Esophagus muscularis mucosa (tissue), 4 donors: ENCODE results near the gene GNG2. TPM values are rescaled to one million over a fixed set of nuclear protein-coding genes. Genes with fewer than 3 reads are reported as not detected.

Source experiments
- DNase-seq: peaks from one replicate; pipeline ENCODE4 v3.0.0-alpha.2; 2017; ENCODE audit errors: extremely low spot score
- H3K27ac ChIP-seq, 4 donors: fragments of 200-600 bp; sonication (generic); replicated peaks in 1 of 4; 1 replicate in 3 of 4; 2 replicates in 1 of 4; pipeline ENCODE4 v1.5.1; 2016 to 2019; ENCODE audit warnings: mild to moderate bottlenecking in 1 of 4
- H3K27me3 ChIP-seq, 4 donors: fragments of 200-600 bp; sonication (generic); one replicate each; pipeline versions ENCODE4 v1.5.1 to v1.6.0; 2016 to 2019
- H3K36me3 ChIP-seq, 4 donors: fragments of 200-600 bp; sonication (generic); one replicate each; pipeline ENCODE4 v1.5.1; 2016 to 2019
- H3K4me1 ChIP-seq, 4 donors: fragments of 200-600 bp; sonication (generic); one replicate each; pipeline ENCODE4 v1.5.1; 2016 to 2019
- H3K4me3 ChIP-seq, 4 donors: fragments of 200-600 bp; sonication (generic); 1 replicate in 2 of 4; 2 replicates in 2 of 4; pipeline ENCODE4 v1.5.1; 2016 to 2019; ENCODE audit warnings: mild to moderate bottlenecking in 4 of 4, moderate library complexity in 1 of 4
- H3K9me3 ChIP-seq, 4 donors: fragments of 200-600 bp; sonication (generic); 1 replicate in 3 of 4; 2 replicates in 1 of 4; pipeline ENCODE4 v1.5.1; 2016 to 2019
- EP300 ChIP-seq: sonication (generic); formaldehyde crosslinking; IDR thresholded peaks from one replicate; pipeline ENCODE4 v1.6.1; 2017; ENCODE audit warnings: antibody characterized with exemption
- POLR2A ChIP-seq: fragments of 450-650 bp; IDR thresholded peaks from one replicate; pipeline ENCODE4 v1.6.1; 2017; ENCODE audit warnings: antibody characterized with exemption, moderate library complexity, mild to moderate bottlenecking, low read depth
- POLR2AphosphoS5 ChIP-seq, 2 donors: sonication (generic); formaldehyde crosslinking; IDR thresholded peaks; one replicate each; pipeline ENCODE4 v1.6.1; 2017; ENCODE audit warnings: antibody characterized with exemption in 2 of 2
- WGBS: methylation state at CpG from one replicate; pipeline ENCODE4 v1.1.5; 2018; 5-methylcytosine and 5-hydroxymethylcytosine counted together
- intact Hi-C: fragments of 100-400 bp; cut with DNase I; formaldehyde crosslinking; loops from one replicate; pipeline ENCODE4 v1.15.1; 2023
- total RNA-seq, 4 donors: library from RNA; depleted of rRNA; stranded (reverse); fragments of >200 nt; gene quantifications; one replicate each; pipeline versions ENCODE4 v1.1.0 to v1.2.1, GENCODE V29; 2016
- TF ChIP-seq, protein P1 (sequence below), 3 experiments: fragments of 200-600 bp in 2 of 3; fragments of 450-650 bp in 1 of 3; sonication (generic) in 2 of 3; IDR thresholded peaks; one replicate each; pipeline ENCODE4 v1.5.1; 2017 to 2019; ENCODE audit warnings: antibody characterized with exemption in 3 of 3, mild to moderate bottlenecking in 2 of 3, moderate library complexity in 1 of 3

Gene GNG2
- total RNA-seq, 4 donors from 2014 or later: 15.7 to 19.9 (median 17.7) TPM

DNA sequence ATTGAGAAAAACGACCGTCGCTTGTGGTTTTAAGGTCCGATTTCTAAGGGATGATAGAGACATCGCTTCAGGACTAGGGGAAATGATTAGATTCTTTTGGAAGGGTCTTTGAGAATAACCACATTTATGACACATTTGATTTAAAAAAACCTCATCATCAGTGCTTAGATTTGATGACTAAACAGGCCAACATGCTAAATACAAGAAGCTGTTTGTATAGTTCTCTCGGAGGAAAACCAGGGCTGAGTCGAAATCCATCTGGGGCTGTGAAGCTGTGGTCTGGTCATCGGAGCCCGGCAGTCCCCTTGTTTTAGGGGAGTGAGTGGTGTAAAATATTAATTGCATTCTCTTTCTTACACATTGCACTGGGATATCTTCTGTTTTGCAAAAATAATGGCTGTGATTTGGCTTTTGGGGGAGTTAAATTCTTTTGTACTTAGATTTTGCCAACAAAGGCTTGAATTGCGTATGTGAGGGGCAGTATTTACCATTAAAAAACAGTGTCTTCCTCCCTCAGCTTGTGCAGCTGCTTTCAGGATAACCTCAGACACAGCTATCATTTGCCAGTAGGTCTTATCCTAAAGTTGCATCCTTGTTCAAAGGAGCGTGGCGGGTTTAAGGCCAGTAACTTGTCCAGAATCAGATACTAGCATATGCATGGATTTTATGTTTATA lies 550 bp downstream of the GNG2 start:
- WGBS: 9% methylated on average over 12 of the region's 12 CpGs
- Histone ChIP-seq H3K27ac (peak overlapping the region; percentile 29 to 71 (median 51)), H3K4me1 (peaks cover 12 to 24% (median 20%) of the 10 kb centered on the region in 4 donors), H3K36me3 (no peaks in the 10 kb centered on the region), H3K4me3 (peak overlapping the region; percentile 42 to 58 (median 56)), H3K9me3 (no peaks in the 10 kb centered on the region), H3K27me3 (no peaks in the 10 kb centered on the region)
- DNase-seq: no peak
- intact Hi-C loops: loop anchor here (10.0 kb wide), 1 partner anchor 114 kb away; no protein-coding TSS in a partner anchor
- TF ChIP-seq POLR2A (no peak), POLR2AphosphoS5 (IDR thresholded peaks at IDR 0.05) (no peak), EP300 (no peak)
- TF ChIP-seq, protein P1, sequence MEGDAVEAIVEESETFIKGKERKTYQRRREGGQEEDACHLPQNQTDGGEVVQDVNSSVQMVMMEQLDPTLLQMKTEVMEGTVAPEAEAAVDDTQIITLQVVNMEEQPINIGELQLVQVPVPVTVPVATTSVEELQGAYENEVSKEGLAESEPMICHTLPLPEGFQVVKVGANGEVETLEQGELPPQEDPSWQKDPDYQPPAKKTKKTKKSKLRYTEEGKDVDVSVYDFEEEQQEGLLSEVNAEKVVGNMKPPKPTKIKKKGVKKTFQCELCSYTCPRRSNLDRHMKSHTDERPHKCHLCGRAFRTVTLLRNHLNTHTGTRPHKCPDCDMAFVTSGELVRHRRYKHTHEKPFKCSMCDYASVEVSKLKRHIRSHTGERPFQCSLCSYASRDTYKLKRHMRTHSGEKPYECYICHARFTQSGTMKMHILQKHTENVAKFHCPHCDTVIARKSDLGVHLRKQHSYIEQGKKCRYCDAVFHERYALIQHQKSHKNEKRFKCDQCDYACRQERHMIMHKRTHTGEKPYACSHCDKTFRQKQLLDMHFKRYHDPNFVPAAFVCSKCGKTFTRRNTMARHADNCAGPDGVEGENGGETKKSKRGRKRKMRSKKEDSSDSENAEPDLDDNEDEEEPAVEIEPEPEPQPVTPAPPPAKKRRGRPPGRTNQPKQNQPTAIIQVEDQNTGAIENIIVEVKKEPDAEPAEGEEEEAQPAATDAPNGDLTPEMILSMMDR (IDR thresholded peaks at IDR 0.05): no peak

GRCh38 chr14:51862176-51862796 lies 1.9 kb downstream of the GNG2 start:
- no peak for TF ChIP-seq POLR2AphosphoS5 (IDR thresholded peaks at IDR 0.05)
- TF ChIP-seq POLR2A: no peak
- TF ChIP-seq EP300: no peak
- TF ChIP-seq, protein P1 (IDR thresholded peaks at IDR 0.05): no peak
- intact Hi-C loops: loop anchor here (10.0 kb wide), 1 partner anchor 113 kb away; no protein-coding TSS in a partner anchor
- no peaks in the 10 kb centered on the region for H3K9me3 ChIP-seq
- H3K27ac ChIP-seq: peak overlapping the region in 1 of 4 donors; percentile 28
- peak overlapping the region; percentile 42 to 58 (median 56) for H3K4me3 ChIP-seq
- H3K36me3 ChIP-seq: no peaks in the 10 kb centered on the region
- peaks cover 12 to 24% (median 20%) of the 10 kb centered on the region in 4 donors for H3K4me1 ChIP-seq
- 69% methylated on average over 5 of the region's 5 CpGs for WGBS
- H3K27me3 ChIP-seq: no peaks in the 10 kb centered on the region
- DNase-seq: no peak

DNA sequence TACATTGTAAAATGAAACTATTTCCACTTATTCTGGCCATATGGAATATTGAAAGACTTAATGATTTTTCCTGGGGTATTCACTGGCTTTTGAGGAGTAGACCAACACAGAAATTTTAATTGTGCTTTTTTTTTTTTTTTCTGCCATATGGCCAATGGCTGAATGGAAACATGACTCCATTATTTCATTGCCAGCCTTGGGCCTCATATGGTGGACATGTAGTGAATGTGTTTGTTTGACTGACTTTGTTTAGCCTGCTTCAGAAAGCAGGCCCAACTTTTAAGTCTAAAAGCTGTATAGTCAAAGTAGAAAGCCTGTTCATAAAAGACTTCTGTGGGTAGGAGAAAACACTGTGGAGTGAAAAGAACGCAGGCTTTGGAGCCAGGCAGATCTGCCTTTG lies 2.4 kb downstream of the GNG2 start:
- WGBS: 76% methylated on average over 1 of the region's 1 CpG
- H3K9me3 ChIP-seq: no peaks in the 10 kb centered on the region
- H3K4me1 ChIP-seq: peaks cover 12 to 24% (median 20%) of the 10 kb centered on the region in 4 donors
- peak overlapping the region; percentile 42 to 58 (median 56) for H3K4me3 ChIP-seq
- peak overlapping the region in 2 of 4 donors; percentile 0 to 28 for H3K27ac ChIP-seq
- no peak for DNase-seq
- H3K27me3 ChIP-seq: no peaks in the 10 kb centered on the region
- TF ChIP-seq, protein P1 (IDR thresholded peaks at IDR 0.05): no peak
- no peaks in the 10 kb centered on the region for H3K36me3 ChIP-seq
- intact Hi-C loops: loop anchor here (10.0 kb wide), 1 partner anchor 112 kb away; no protein-coding TSS in a partner anchor

DNA sequence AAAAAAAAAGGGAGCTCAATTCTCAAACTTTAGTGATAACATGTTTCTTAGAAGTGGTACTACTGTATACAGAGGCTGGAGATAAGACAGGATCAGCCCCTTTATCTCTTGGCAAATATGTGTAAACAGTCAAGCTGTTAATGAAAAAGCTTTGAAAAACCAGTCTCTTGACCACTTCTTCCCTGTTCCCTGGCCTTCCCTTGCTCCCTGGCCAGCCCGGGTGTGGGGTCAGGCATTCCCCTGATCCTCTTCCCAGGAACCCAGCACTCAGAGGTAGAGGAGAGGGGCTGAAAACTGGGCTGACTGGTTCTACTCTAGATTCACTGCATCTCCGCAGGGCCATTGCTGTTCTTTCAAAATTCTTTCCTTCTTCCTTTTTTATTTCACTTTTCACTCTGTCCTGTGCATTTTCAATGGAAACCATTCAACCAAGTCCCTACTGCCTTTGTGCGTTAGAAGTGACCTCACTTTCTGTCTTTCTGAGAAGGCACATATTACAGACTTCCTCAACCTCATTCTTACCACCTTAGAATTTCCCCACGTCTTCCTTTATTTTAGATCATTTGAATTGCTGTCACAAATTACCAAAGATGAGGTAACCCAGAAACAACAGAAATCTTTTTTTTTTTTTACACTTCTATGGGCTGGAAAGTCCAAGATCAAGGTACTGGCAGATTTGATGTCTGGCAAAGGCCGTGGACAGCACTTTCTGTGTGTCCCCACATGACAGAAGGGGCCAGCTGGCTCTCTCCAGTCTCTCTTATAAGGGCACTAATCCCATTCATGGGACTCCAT lies 5.7 kb downstream of the GNG2 start:
- Histone ChIP-seq H3K27me3 (no peaks in the 10 kb centered on the region), H3K36me3 (no peaks in the 10 kb centered on the region), H3K4me1 (peaks cover 2 to 9% (median 4%) of the 10 kb centered on the region in 4 donors), H3K4me3 (no peak overlapping the region), H3K27ac (no peak overlapping the region), H3K9me3 (no peaks in the 10 kb centered on the region)
- TF ChIP-seq, protein P1 (IDR thresholded peaks at IDR 0.05): no peak
- TF ChIP-seq POLR2AphosphoS5 (IDR thresholded peaks at IDR 0.05) (no peak), EP300 (no peak), POLR2A (no peak)
- DNase-seq: no peak
- intact Hi-C loops: loop anchor here (10.0 kb wide), 1 partner anchor 109 kb away; no protein-coding TSS in a partner anchor
- WGBS: 63% methylated on average over 5 of the region's 5 CpGs
